HG02973 (cell line): ENCODE measurements around the gene SMARCA1.

Experiments used
- ATAC-seq: cut with Tn5 transposase; IDR thresholded peaks from one replicate; pipeline ENCODE4 v1.9.1; 2021; ENCODE audit warnings: moderate library complexity; ENCODE audit not compliant: unreplicated experiment

Gene SMARCA1

GRCh38 chrX:129472116-129472515 is 51.2 kb downstream of the SMARCA1 start:
- ATAC-seq: no peak

DNA sequence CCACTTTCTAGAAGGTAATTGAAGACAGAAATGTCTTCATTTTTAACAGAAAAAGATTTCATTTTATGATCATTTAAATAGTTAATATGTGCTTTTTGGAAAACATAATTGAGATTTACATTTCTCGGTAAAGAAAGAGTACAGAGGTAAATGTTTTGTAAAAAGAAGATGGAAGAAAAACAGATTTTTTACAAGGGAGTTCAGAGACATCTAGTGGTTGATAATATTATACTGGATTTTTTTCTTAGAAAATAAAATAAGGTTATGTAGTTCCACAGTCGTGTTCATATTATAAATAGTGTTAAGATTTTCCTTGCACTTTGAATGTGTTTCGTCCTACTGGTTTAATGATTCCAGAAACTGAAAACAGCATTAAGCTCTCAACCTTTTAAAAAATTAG is 60.6 kb downstream of the SMARCA1 start:
- no peak for ATAC-seq

- no peak for ATAC-seq
These were observed 61.4 kb downstream of the SMARCA1 start for GRCh38 chrX:129461801-129462456.

- ATAC-seq: no peak
These were observed 70.8 kb downstream of the SMARCA1 start for GRCh38 chrX:129452523-129452922.

DNA sequence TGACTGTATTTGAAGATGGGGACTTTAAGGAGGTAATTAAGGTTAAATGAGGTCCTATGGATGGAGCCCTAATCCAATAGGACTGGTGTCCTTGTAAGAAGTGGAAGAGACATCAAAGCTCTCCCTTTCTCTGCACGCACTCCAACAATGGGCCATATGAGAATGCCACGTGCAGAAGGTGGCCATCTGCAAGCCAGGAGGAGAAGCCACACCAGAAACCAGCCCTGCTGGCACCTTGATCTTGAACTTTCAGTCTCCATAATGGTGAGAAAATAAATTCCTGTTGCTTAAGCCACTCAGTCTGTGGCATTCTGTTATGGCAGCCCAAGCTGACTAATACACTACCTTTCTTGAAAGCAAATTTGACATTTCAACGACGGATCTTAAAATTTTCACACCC is 73.2 kb downstream of the SMARCA1 start:
- no peak for ATAC-seq

DNA sequence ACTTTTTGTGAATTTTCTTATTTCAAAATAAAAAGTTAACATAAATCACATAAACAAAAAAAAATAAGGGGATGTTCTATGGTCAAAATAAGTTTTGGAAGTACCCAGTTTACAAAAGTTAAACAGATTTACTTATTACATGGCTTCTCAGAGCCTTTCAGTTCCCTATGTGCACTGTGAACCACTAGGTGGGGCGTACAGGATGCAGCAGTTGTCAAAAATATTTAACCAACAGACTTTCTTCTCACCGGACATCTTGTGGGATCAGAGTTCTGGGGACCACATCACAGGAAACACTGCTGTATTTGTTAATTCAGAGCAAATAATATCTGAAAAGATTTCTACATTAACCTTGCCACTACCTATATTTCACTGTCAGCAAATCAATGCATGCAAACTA is 74.1 kb downstream of the SMARCA1 start:
- ATAC-seq: no peak

- ATAC-seq: no peak
These were observed 77.9 kb downstream of the SMARCA1 start for GRCh38 chrX:129445436-129445835.

- ATAC-seq: no peak
These were observed 89.3 kb downstream of the SMARCA1 start for GRCh38 chrX:129433945-129434344.

- no peak for ATAC-seq
These were observed 89.8 kb downstream of the SMARCA1 start for GRCh38 chrX:129433461-129433860.

- ATAC-seq: no peak
These were observed 96.0 kb downstream of the SMARCA1 start for GRCh38 chrX:129427267-129427666.

GRCh38 chrX:129423191-129423590 is 100.1 kb downstream of the SMARCA1 start:
- ATAC-seq: no peak

- ATAC-seq: no peak
These were observed 118.7 kb downstream of the SMARCA1 start for GRCh38 chrX:129404670-129405008.

- ATAC-seq: no peak
These were observed 119.2 kb downstream of the SMARCA1 start for GRCh38 chrX:129403974-129404669.
